ENCODE data around the gene ISYNA1.

Gene ISYNA1

GRCh38 chr19:18450021-18450930 lies 12.3 kb upstream of the ISYNA1 start:
- Histone ChIP-seq H3K18ac (ENCODE audit: low read length) (no peak overlapping the region), H2AK5ac (ENCODE audit: low read length) (no peak overlapping the region), H2BK5ac (ENCODE audit: low read length) (no peak overlapping the region), H2BK15ac (replicated peaks; ENCODE audit: low read depth) (no peak overlapping the region), H3K36me3 (ENCODE audit: control insufficient read depth, insufficient read depth, low read length) (no peaks in the 10 kb centered on the region), H3K79me1 (ENCODE audit: low read length) (no peaks in the 10 kb centered on the region), H3K4ac (ENCODE audit: low read depth, low read length) (no peak overlapping the region), H3K9ac (ENCODE audit: low read length) (no peak overlapping the region), H3K23ac (ENCODE audit: low read length) (no peak overlapping the region), H3K4me2 (ENCODE audit: low read length) (no peak overlapping the region), H3K56ac (ENCODE audit: low read length) (no peak overlapping the region), H4K5ac (ENCODE audit: low read length) (no peak overlapping the region), H2BK120ac (ENCODE audit: low read depth, low read length) (no peak overlapping the region), H3K27me3 (ENCODE audit: insufficient read depth, low read length, poor library complexity) (no peaks in the 10 kb centered on the region), H3K27ac (ENCODE audit: low read depth, low read length) (no peak overlapping the region), H4K8ac (ENCODE audit: low read depth, low read length) (no peak overlapping the region), H3K4me3 (ENCODE audit: low read length) (no peak overlapping the region), H3K79me2 (ENCODE audit: control insufficient read depth, insufficient read depth, low read length) (no peaks in the 10 kb centered on the region), H3K4me1 (ENCODE audit: control insufficient read depth, low read depth, low read length) (no peaks in the 10 kb centered on the region)
- no peak for DNase-seq
- WGBS (ENCODE audit: extremely low coverage, insufficient coverage, low lambda C conversion rate): no CpG with 5 or more reads among the region's 33 CpGs

- H4K8ac ChIP-seq (ENCODE audit: low read depth, low read length): no peak overlapping the region
- H3K4ac ChIP-seq (ENCODE audit: low read depth, low read length): no peak overlapping the region
- no peak overlapping the region for H3K27ac ChIP-seq (ENCODE audit: low read depth, low read length)
- no peak overlapping the region for H2BK15ac ChIP-seq (replicated peaks; ENCODE audit: low read depth)
- H3K23ac ChIP-seq (ENCODE audit: low read length): no peak overlapping the region
- H3K9ac ChIP-seq (ENCODE audit: low read length): no peak overlapping the region
- no peaks in the 10 kb centered on the region for H3K4me1 ChIP-seq (ENCODE audit: control insufficient read depth, low read depth, low read length)
- no peaks in the 10 kb centered on the region for H3K36me3 ChIP-seq (ENCODE audit: control insufficient read depth, insufficient read depth, low read length)
- H2AK5ac ChIP-seq (ENCODE audit: low read length): no peak overlapping the region
- H3K79me2 ChIP-seq (ENCODE audit: control insufficient read depth, insufficient read depth, low read length): no peaks in the 10 kb centered on the region
- no peaks in the 10 kb centered on the region for H3K27me3 ChIP-seq (ENCODE audit: insufficient read depth, low read length, poor library complexity)
- H4K5ac ChIP-seq (ENCODE audit: low read length): no peak overlapping the region
- WGBS (ENCODE audit: extremely low coverage, insufficient coverage, low lambda C conversion rate): no CpG with 5 or more reads among the region's 14 CpGs
- no peak overlapping the region for H3K18ac ChIP-seq (ENCODE audit: low read length)
- H3K56ac ChIP-seq (ENCODE audit: low read length): no peak overlapping the region
- no peak overlapping the region for H3K4me2 ChIP-seq (ENCODE audit: low read length)
- no peaks in the 10 kb centered on the region for H3K79me1 ChIP-seq (ENCODE audit: low read length)
- no peak overlapping the region for H2BK5ac ChIP-seq (ENCODE audit: low read length)
- no peak overlapping the region for H2BK120ac ChIP-seq (ENCODE audit: low read depth, low read length)
- no peak for DNase-seq
- H3K4me3 ChIP-seq (ENCODE audit: low read length): no peak overlapping the region
Observed at GRCh38 chr19:18449552-18449951, 11.6 kb upstream of the ISYNA1 start.

GRCh38 chr19:18446811-18447359 lies 9.0 kb upstream of the ISYNA1 start:
- H3K79me1 ChIP-seq (ENCODE audit: low read length): no peaks in the 10 kb centered on the region
- H4K5ac ChIP-seq (ENCODE audit: low read length): no peak overlapping the region
- H2AK5ac ChIP-seq (ENCODE audit: low read length): no peak overlapping the region
- H2BK120ac ChIP-seq (ENCODE audit: low read depth, low read length): no peak overlapping the region
- no peak overlapping the region for H3K9ac ChIP-seq (ENCODE audit: low read length)
- no peak overlapping the region for H3K56ac ChIP-seq (ENCODE audit: low read length)
- no peaks in the 10 kb centered on the region for H3K4me1 ChIP-seq (ENCODE audit: control insufficient read depth, low read depth, low read length)
- no peak overlapping the region for H2BK5ac ChIP-seq (ENCODE audit: low read length)
- WGBS (ENCODE audit: extremely low coverage, insufficient coverage, low lambda C conversion rate): no CpG with 5 or more reads among the region's 12 CpGs
- H3K4ac ChIP-seq (ENCODE audit: low read depth, low read length): no peak overlapping the region
- H3K79me2 ChIP-seq (ENCODE audit: control insufficient read depth, insufficient read depth, low read length): no peaks in the 10 kb centered on the region
- H3K23ac ChIP-seq (ENCODE audit: low read length): no peak overlapping the region
- no peak overlapping the region for H3K4me3 ChIP-seq (ENCODE audit: low read length)
- H4K8ac ChIP-seq (ENCODE audit: low read depth, low read length): no peak overlapping the region
- H3K36me3 ChIP-seq (ENCODE audit: control insufficient read depth, insufficient read depth, low read length): no peaks in the 10 kb centered on the region
- DNase-seq: no peak
- H3K4me2 ChIP-seq (ENCODE audit: low read length): no peak overlapping the region
- no peak overlapping the region for H2BK15ac ChIP-seq (replicated peaks; ENCODE audit: low read depth)
- H3K18ac ChIP-seq (ENCODE audit: low read length): no peak overlapping the region
- H3K27me3 ChIP-seq (ENCODE audit: insufficient read depth, low read length, poor library complexity): no peaks in the 10 kb centered on the region
- no peak overlapping the region for H3K27ac ChIP-seq (ENCODE audit: low read depth, low read length)

GRCh38 chr19:18446145-18446810 lies 8.3 kb upstream of the ISYNA1 start:
- Histone ChIP-seq H3K27me3 (ENCODE audit: insufficient read depth, low read length, poor library complexity) (no peaks in the 10 kb centered on the region), H4K5ac (ENCODE audit: low read length) (no peak overlapping the region), H2BK15ac (replicated peaks; ENCODE audit: low read depth) (no peak overlapping the region), H3K4me2 (ENCODE audit: low read length) (no peak overlapping the region), H3K79me1 (ENCODE audit: low read length) (no peaks in the 10 kb centered on the region), H3K9ac (ENCODE audit: low read length) (no peak overlapping the region), H4K8ac (ENCODE audit: low read depth, low read length) (no peak overlapping the region), H3K4ac (ENCODE audit: low read depth, low read length) (no peak overlapping the region), H3K36me3 (ENCODE audit: control insufficient read depth, insufficient read depth, low read length) (no peaks in the 10 kb centered on the region), H3K27ac (ENCODE audit: low read depth, low read length) (no peak overlapping the region), H2BK5ac (ENCODE audit: low read length) (no peak overlapping the region), H3K4me1 (ENCODE audit: control insufficient read depth, low read depth, low read length) (no peaks in the 10 kb centered on the region), H3K79me2 (ENCODE audit: control insufficient read depth, insufficient read depth, low read length) (no peaks in the 10 kb centered on the region), H2AK5ac (ENCODE audit: low read length) (no peak overlapping the region), H2BK120ac (ENCODE audit: low read depth, low read length) (no peak overlapping the region), H3K4me3 (ENCODE audit: low read length) (no peak overlapping the region), H3K23ac (ENCODE audit: low read length) (no peak overlapping the region), H3K18ac (ENCODE audit: low read length) (no peak overlapping the region), H3K56ac (ENCODE audit: low read length) (no peak overlapping the region)
- no peak for DNase-seq
- no CpG with 5 or more reads among the region's 34 CpGs for WGBS (ENCODE audit: extremely low coverage, insufficient coverage, low lambda C conversion rate)

- Histone ChIP-seq H2BK15ac (replicated peaks; ENCODE audit: low read depth) (no peak overlapping the region), H2BK120ac (ENCODE audit: low read depth, low read length) (no peak overlapping the region), H4K8ac (ENCODE audit: low read depth, low read length) (no peak overlapping the region), H3K4ac (ENCODE audit: low read depth, low read length) (no peak overlapping the region), H3K27me3 (ENCODE audit: insufficient read depth, low read length, poor library complexity) (no peaks in the 10 kb centered on the region), H3K4me3 (ENCODE audit: low read length) (no peak overlapping the region), H3K79me1 (ENCODE audit: low read length) (no peaks in the 10 kb centered on the region), H3K56ac (ENCODE audit: low read length) (no peak overlapping the region), H3K27ac (ENCODE audit: low read depth, low read length) (no peak overlapping the region), H3K18ac (ENCODE audit: low read length) (no peak overlapping the region), H3K4me2 (ENCODE audit: low read length) (no peak overlapping the region), H3K36me3 (ENCODE audit: control insufficient read depth, insufficient read depth, low read length) (no peaks in the 10 kb centered on the region), H2AK5ac (ENCODE audit: low read length) (no peak overlapping the region), H4K5ac (ENCODE audit: low read length) (no peak overlapping the region), H3K9ac (ENCODE audit: low read length) (no peak overlapping the region), H3K23ac (ENCODE audit: low read length) (no peak overlapping the region), H2BK5ac (ENCODE audit: low read length) (no peak overlapping the region), H3K4me1 (ENCODE audit: control insufficient read depth, low read depth, low read length) (no peaks in the 10 kb centered on the region), H3K79me2 (ENCODE audit: control insufficient read depth, insufficient read depth, low read length) (no peaks in the 10 kb centered on the region)
- DNase-seq: no peak
- no CpG with 5 or more reads among the region's 15 CpGs for WGBS (ENCODE audit: extremely low coverage, insufficient coverage, low lambda C conversion rate)
Observed at GRCh38 chr19:18445262-18445948, 7.5 kb upstream of the ISYNA1 start.
